ENCODE measurements around the gene SLC16A4. TPM values are rescaled to one million over a fixed set of nuclear protein-coding genes. Genes with fewer than 3 reads are reported as not detected.

SLC16A4 gene
- total RNA-seq, 5 donors from 2014 or later (not counting 1 experiment from before 2014, with no cell fraction given) = 0.23 to 0.70 (median 0.35) TPM

DNA sequence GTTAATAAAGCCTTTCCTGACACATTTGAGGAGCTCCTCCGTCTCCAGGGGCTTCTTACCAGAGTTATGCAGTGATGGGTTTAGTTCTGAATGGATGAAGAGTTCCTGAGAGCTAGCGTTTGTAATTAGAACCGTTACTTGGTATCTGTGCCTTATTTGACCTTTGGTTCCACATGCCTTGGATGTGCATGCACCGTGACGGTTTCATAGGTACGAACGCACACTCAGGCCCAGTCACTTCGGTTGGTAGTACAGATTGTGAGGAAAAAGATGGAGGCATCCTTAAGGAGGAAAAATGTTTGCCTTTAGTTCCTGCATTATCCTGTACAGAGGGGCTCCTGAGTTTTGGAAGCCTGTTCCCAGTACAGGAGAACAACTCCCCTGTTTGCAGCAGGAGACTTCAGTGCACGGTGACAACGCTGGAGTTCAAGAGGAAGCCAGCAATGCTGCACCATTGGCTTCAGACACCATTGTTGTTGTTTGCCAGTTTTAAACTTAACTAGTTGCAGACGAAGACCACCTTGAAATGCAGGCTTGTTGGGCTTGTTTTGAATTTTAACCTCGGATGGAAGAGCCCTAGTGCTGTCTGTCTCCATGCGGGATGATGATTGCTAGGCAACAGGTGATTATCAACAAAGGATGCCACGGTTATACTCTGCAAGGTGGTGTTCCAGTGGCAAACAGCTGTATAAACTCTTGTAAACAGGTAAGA, 43.5 kb downstream of the SLC16A4 start:
- Histone ChIP-seq H3K27me3 (replicated peaks in 1 of 2; ENCODE audit: control insufficient read depth in 2 of 2, extremely low read depth in 1 of 2, insufficient read depth in 2 of 2, low read length in 1 of 2) (no peaks in the 10 kb centered on the region), H3K27ac (ENCODE audit: low read length) (no peak overlapping the region), H3K4me3 (ENCODE audit: control insufficient read depth in 1 of 2, extremely low read depth in 1 of 2, low read length in 1 of 2) (no peak overlapping the region), H3K4me1 (ENCODE audit: control insufficient read depth in 1 of 2, extremely low read depth in 1 of 2, insufficient read depth in 2 of 2, low read length in 2 of 2) (peaks cover 19 to 54% of the 10 kb centered on the region in 2 experiments), H3K9me3 (no peaks in the 10 kb centered on the region), H3K36me3 (ENCODE audit: control insufficient read depth in 2 of 2, extremely low read depth in 1 of 2, insufficient read depth in 1 of 2, low read length in 1 of 2) (peaks cover 0 to 27% of the 10 kb centered on the region in 2 donors)
- ChIA-PET POLR2A (no interaction called here), CTCF (interaction anchor here in 1 of 2 donors (1.3 kb wide), 1 partner anchor 10 kb away, joined by 3 read pairs; no protein-coding TSS in a partner anchor)
- no peak for ATAC-seq (replicated peaks in 1 of 4)
- Mint-ChIP-seq H3K36me3 (peaks cover 45% of the 10 kb centered on the region), H3K9me3 (no peaks in the 10 kb centered on the region), H3K4me1 (peaks cover 89 to 91% (median 91%) of the 10 kb centered on the region in 3 donors), H3K27me3 (no peaks in the 10 kb centered on the region), H3K4me3 (peak overlapping the region in 1 of 3 donors; percentile 8), H3K27ac (no peak overlapping the region)
- WGBS (ENCODE audit: insufficient coverage) = 85% methylated on average over 13 of the region's 14 CpGs
- DNase-seq = no peak

DNA sequence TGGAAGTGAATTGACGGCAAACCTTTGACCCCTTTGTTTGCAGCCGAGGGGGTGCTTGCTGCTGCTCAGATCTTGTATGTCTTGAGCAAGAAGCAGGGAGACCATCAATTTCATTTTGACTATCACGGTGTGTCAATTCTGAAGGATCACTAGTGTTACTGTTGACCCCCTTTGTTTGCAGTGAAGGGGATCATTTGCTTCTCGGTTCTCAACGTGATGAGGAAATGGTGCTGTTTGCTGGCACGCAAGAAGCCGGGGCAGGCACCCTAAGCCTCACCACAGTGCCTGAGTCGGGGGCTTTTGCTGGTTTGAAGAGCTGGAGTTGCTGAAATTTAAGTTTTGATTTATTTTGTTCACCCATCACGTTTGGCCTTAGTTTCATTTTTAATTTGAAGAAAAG, 44.1 kb downstream of the SLC16A4 start:
- Mint-ChIP-seq H3K36me3 (peaks cover 46% of the 10 kb centered on the region), H3K9me3 (no peaks in the 10 kb centered on the region)

DNA sequence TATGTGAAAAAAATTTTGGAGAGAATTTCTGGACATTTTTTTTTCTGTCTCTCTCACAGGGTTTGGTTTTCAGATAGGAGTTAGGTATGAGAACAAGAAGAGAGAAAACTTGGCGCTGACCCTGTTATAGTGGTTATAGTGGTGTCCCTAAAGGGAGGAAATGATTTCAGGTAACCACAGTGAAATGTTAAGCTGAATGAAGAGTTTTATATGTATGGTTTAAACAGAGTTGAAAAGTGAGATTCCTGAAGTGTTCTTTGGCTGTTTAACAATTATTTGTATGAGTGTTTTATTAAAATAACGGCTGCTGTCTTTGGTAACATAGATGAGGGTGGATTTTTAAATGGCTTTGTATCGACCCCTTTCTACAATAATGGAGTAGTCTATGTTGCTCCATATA, 45.3 kb downstream of the SLC16A4 start:
- no peak overlapping the region for H3K27ac ChIP-seq (ENCODE audit: low read length)
- no peaks in the 10 kb centered on the region for H3K27me3 ChIP-seq (replicated peaks in 1 of 2; ENCODE audit: control insufficient read depth in 2 of 2, extremely low read depth in 1 of 2, insufficient read depth in 2 of 2, low read length in 1 of 2)
- peaks cover 36 to 59% of the 10 kb centered on the region in 2 experiments for H3K4me1 ChIP-seq (ENCODE audit: control insufficient read depth in 1 of 2, extremely low read depth in 1 of 2, insufficient read depth in 2 of 2, low read length in 2 of 2)
- POLR2A ChIA-PET = no interaction called here
- CTCF ChIA-PET = no interaction called here
- DNase-seq = no peak
- Mint-ChIP-seq H3K9me3 (no peaks in the 10 kb centered on the region), H3K4me1 (peaks cover 94 to 95% (median 94%) of the 10 kb centered on the region in 3 donors), H3K4me3 (peak overlapping the region in 2 of 3 donors; percentile 11 to 51), H3K36me3 (peaks cover 56% of the 10 kb centered on the region), H3K27ac (peak overlapping the region in 1 of 2 donors; percentile 15), H3K27me3 (no peaks in the 10 kb centered on the region)
- H3K4me3 ChIP-seq (ENCODE audit: control insufficient read depth in 1 of 2, extremely low read depth in 1 of 2, low read length in 1 of 2) = no peak overlapping the region
- H3K36me3 ChIP-seq (ENCODE audit: control insufficient read depth in 2 of 2, extremely low read depth in 1 of 2, insufficient read depth in 1 of 2, low read length in 1 of 2) = peaks cover 0 to 43% of the 10 kb centered on the region in 2 donors
- WGBS (ENCODE audit: insufficient coverage) = no CpG with 5 or more reads among the region's 3 CpGs
- no peak for ATAC-seq (replicated peaks in 1 of 4)
- no peaks in the 10 kb centered on the region for H3K9me3 ChIP-seq

More for the DNA sequence above, 44.1 kb downstream of the SLC16A4 start:
- Histone ChIP-seq H3K4me1 (ENCODE audit: control insufficient read depth in 1 of 2, extremely low read depth in 1 of 2, insufficient read depth in 2 of 2, low read length in 2 of 2) (peaks cover 24 to 61% of the 10 kb centered on the region in 2 experiments), H3K36me3 (ENCODE audit: control insufficient read depth in 2 of 2, extremely low read depth in 1 of 2, insufficient read depth in 1 of 2, low read length in 1 of 2) (peaks cover 0 to 31% of the 10 kb centered on the region in 2 donors), H3K27me3 (replicated peaks in 1 of 2; ENCODE audit: control insufficient read depth in 2 of 2, extremely low read depth in 1 of 2, insufficient read depth in 2 of 2, low read length in 1 of 2) (no peaks in the 10 kb centered on the region), H3K4me3 (ENCODE audit: control insufficient read depth in 1 of 2, extremely low read depth in 1 of 2, low read length in 1 of 2) (no peak overlapping the region), H3K27ac (ENCODE audit: low read length) (no peak overlapping the region), H3K9me3 (no peaks in the 10 kb centered on the region)
- no peak for DNase-seq
- WGBS (ENCODE audit: insufficient coverage) = 76% methylated on average over 8 of the region's 9 CpGs
- Mint-ChIP-seq H3K27me3 (no peaks in the 10 kb centered on the region), H3K4me3 (peak overlapping the region in 1 of 3 donors; percentile 8), H3K27ac (no peak overlapping the region), H3K4me1 (peaks cover 94 to 95% (median 94%) of the 10 kb centered on the region in 3 donors)
- ATAC-seq (replicated peaks in 1 of 4) = no peak
- POLR2A ChIA-PET = no interaction called here
- CTCF ChIA-PET = interaction anchor here in 1 of 2 donors (1.3 kb wide), 1 partner anchor 10 kb away, joined by 3 read pairs; no protein-coding TSS in a partner anchor

DNA sequence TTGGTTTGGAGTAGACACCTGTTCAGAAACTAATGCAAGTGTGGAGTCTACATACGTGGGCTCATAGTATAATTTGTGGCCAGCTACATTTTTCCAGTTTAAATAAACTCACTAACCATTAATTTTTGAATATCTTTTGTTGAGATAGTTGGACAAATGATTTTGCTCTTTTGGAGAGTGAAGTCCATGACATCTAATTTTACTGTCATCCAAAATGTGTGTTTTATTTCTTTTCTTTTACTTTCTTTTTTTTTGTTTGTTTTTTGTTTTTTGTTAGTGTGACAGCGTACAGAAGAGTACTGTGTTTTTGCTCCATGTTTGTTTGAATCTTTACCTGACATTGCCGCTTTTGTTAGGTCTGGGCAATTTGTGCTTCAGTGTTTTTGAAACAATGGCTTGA, 46.7 kb downstream of the SLC16A4 start:
- no peak overlapping the region for H3K27ac Mint-ChIP-seq
- ATAC-seq (replicated peaks in 1 of 4) = no peak
- no peaks in the 10 kb centered on the region for H3K27me3 ChIP-seq (replicated peaks in 1 of 2; ENCODE audit: control insufficient read depth in 2 of 2, extremely low read depth in 1 of 2, insufficient read depth in 2 of 2, low read length in 1 of 2)
- peaks cover 0 to 43% of the 10 kb centered on the region in 2 donors for H3K36me3 ChIP-seq (ENCODE audit: control insufficient read depth in 2 of 2, extremely low read depth in 1 of 2, insufficient read depth in 1 of 2, low read length in 1 of 2)
- H3K4me1 Mint-ChIP-seq = peaks cover 89 to 92% (median 90%) of the 10 kb centered on the region in 3 donors
- DNase-seq = no peak
- WGBS (ENCODE audit: insufficient coverage) = no CpG with 5 or more reads among the region's 3 CpGs
- no peaks in the 10 kb centered on the region for H3K27me3 Mint-ChIP-seq
- H3K4me1 ChIP-seq (ENCODE audit: control insufficient read depth in 1 of 2, extremely low read depth in 1 of 2, insufficient read depth in 2 of 2, low read length in 2 of 2) = peaks cover 37 to 61% of the 10 kb centered on the region in 2 experiments
- H3K9me3 Mint-ChIP-seq = no peaks in the 10 kb centered on the region
- ChIA-PET POLR2A (interaction anchor here in 1 of 2 donors (0.6 kb wide), 1 partner anchor 142 kb away, joined by 3 read pairs; no protein-coding TSS in a partner anchor), CTCF (no interaction called here)
- peak overlapping the region in 1 of 3 donors; percentile 70 for H3K4me3 Mint-ChIP-seq
- H3K27ac ChIP-seq (ENCODE audit: low read length) = no peak overlapping the region
- no peaks in the 10 kb centered on the region for H3K9me3 ChIP-seq
- H3K36me3 Mint-ChIP-seq = peaks cover 56% of the 10 kb centered on the region
- H3K4me3 ChIP-seq (ENCODE audit: control insufficient read depth in 1 of 2, extremely low read depth in 1 of 2, low read length in 1 of 2) = no peak overlapping the region

DNA sequence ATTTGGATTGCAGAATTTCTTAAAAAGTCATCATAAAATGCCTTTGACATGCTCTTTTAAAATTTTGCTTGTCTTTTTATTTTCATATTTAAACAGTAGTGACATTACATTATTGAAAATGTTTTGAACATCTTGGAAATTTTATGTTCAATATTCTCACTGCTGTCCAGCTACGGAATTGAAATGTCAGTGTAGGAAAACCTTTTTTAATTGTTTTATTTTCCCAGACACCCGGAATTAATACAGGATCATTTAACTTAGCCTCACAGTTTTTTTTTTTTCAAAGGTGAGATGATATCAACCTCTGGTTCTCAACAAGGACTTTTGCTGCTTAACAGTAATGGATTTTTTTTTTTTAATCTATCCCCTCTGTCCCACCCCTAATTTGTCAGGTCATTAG, 47.6 kb downstream of the SLC16A4 start:
- H3K36me3 Mint-ChIP-seq = peaks cover 54% of the 10 kb centered on the region
- ChIA-PET CTCF (interaction anchor here in 1 of 2 donors (0.7 to 1.2 kb wide), 2 partner anchors 153 to 324 kb away, joined by 4 to 6 read pairs; no protein-coding TSS in a partner anchor), POLR2A (no interaction called here)
- DNase-seq = no peak
- H3K36me3 ChIP-seq (ENCODE audit: control insufficient read depth in 2 of 2, extremely low read depth in 1 of 2, insufficient read depth in 1 of 2, low read length in 1 of 2) = peaks cover 0 to 37% of the 10 kb centered on the region in 2 donors
- no peak for ATAC-seq (replicated peaks in 1 of 4)
- H3K4me3 Mint-ChIP-seq = peak overlapping the region in 1 of 3 donors; percentile 70
- no peak overlapping the region for H3K27ac ChIP-seq (ENCODE audit: low read length)
- no peaks in the 10 kb centered on the region for H3K27me3 ChIP-seq (replicated peaks in 1 of 2; ENCODE audit: control insufficient read depth in 2 of 2, extremely low read depth in 1 of 2, insufficient read depth in 2 of 2, low read length in 1 of 2)
- H3K27ac Mint-ChIP-seq = peak overlapping the region in 1 of 2 donors; percentile 56
- no peaks in the 10 kb centered on the region for H3K9me3 Mint-ChIP-seq
- WGBS (ENCODE audit: insufficient coverage) = no CpG with 5 or more reads among the region's 2 CpGs
- H3K4me3 ChIP-seq (ENCODE audit: control insufficient read depth in 1 of 2, extremely low read depth in 1 of 2, low read length in 1 of 2) = no peak overlapping the region
- H3K4me1 ChIP-seq (ENCODE audit: control insufficient read depth in 1 of 2, extremely low read depth in 1 of 2, insufficient read depth in 2 of 2, low read length in 2 of 2) = peaks cover 37 to 56% of the 10 kb centered on the region in 2 experiments
- no peaks in the 10 kb centered on the region for H3K9me3 ChIP-seq
- H3K4me1 Mint-ChIP-seq = peaks cover 80 to 83% (median 81%) of the 10 kb centered on the region in 3 donors
- H3K27me3 Mint-ChIP-seq = no peaks in the 10 kb centered on the region

DNA sequence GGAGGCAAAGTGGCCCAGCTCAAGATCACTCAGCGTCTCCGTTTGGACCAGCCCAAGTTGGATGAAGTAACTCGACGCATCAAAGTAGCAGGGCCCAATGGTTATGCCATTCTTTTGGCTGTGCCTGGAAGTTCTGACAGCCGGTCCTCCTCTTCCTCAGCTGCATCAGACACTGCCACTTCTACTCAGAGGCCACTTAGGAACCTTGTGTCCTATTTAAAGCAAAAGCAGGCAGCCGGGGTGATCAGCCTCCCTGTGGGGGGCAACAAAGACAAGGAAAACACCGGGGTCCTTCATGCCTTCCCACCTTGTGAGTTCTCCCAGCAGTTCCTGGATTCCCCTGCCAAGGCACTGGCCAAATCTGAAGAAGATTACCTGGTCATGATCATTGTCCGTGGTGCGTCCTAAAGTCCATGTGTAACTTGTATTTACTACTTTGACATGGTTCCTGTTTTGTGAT, 48.9 kb downstream of the SLC16A4 start:
- WGBS (ENCODE audit: insufficient coverage) = 52% methylated on average over 6 of the region's 9 CpGs
- Histone ChIP-seq H3K9me3 (no peaks in the 10 kb centered on the region), H3K4me3 (ENCODE audit: control insufficient read depth in 1 of 2, extremely low read depth in 1 of 2, low read length in 1 of 2) (peak overlapping the region in 1 of 2 donors; percentile 64), H3K36me3 (ENCODE audit: control insufficient read depth in 2 of 2, extremely low read depth in 1 of 2, insufficient read depth in 1 of 2, low read length in 1 of 2) (peaks cover 0 to 27% of the 10 kb centered on the region in 2 donors), H3K27me3 (replicated peaks in 1 of 2; ENCODE audit: control insufficient read depth in 2 of 2, extremely low read depth in 1 of 2, insufficient read depth in 2 of 2, low read length in 1 of 2) (no peaks in the 10 kb centered on the region), H3K4me1 (ENCODE audit: control insufficient read depth in 1 of 2, extremely low read depth in 1 of 2, insufficient read depth in 2 of 2, low read length in 2 of 2) (peaks cover 35 to 53% of the 10 kb centered on the region in 2 experiments), H3K27ac (ENCODE audit: low read length) (no peak overlapping the region)
- DNase-seq = no peak
- ChIA-PET POLR2A (interaction anchor here in 1 of 2 donors (1.3 kb wide), 1 partner anchor 9 kb away, joined by 3 read pairs; no protein-coding TSS in a partner anchor), CTCF (interaction anchor here (0.6 to 1.4 kb wide), 4 partner anchors 70 to 154 kb away, joined by 3 to 7 read pairs (median 4); no protein-coding TSS in a partner anchor)
- Mint-ChIP-seq H3K4me3 (peak overlapping the region in 1 of 3 donors; percentile 70), H3K27ac (no peak overlapping the region), H3K4me1 (peaks cover 74 to 80% (median 77%) of the 10 kb centered on the region in 3 donors), H3K9me3 (no peaks in the 10 kb centered on the region), H3K36me3 (peaks cover 44% of the 10 kb centered on the region), H3K27me3 (no peaks in the 10 kb centered on the region)
- ATAC-seq (replicated peaks in 1 of 4) = no peak
